HL-60 (cell line): ENCODE results near the gene MZB1.

Experiments used
- DNase-seq, 2 experiments: peaks; one replicate each; pipeline ENCODE4 v3.0.0-alpha.2; 2010 to 2020; ENCODE audit warnings: low read depth in 1 of 2, low spot score in 1 of 2
- H3K27ac ChIP-seq: fragments of 250-450 bp; sonication (Bioruptor Pico); replicated peaks from 2 replicates; pipeline ENCODE4 v1.5.1; 2020; ENCODE audit warnings: mild to moderate bottlenecking, moderate library complexity
- H3K27me3 ChIP-seq: fragments of 250-450 bp; sonication (Bioruptor Pico); 2 replicates; pipeline ENCODE4 v1.5.1; 2021; ENCODE audit warnings: mild to moderate bottlenecking, moderate library complexity; ENCODE audit not compliant: insufficient read depth, poor library complexity, severe bottlenecking
- H3K4me3 ChIP-seq: replicated peaks from 2 replicates; pipeline ENCODE4 v1.5.1; 2011; ENCODE audit warnings: mild to moderate bottlenecking, control low read depth, low read length; ENCODE audit not compliant: insufficient read depth
- CTCF ChIP-seq: IDR thresholded peaks from one replicate; pipeline ENCODE4 v1.5.1; 2011; ENCODE audit warnings: low read length, control low read depth, inconsistent platforms; ENCODE audit not compliant: insufficient read depth
- GABPA ChIP-seq: IDR thresholded peaks from 2 replicates; pipeline ENCODE4 v1.6.1; 2012; ENCODE audit warnings: low read depth
- POLR2AphosphoS5 ChIP-seq: IDR thresholded peaks from 2 replicates; pipeline ENCODE4 v1.6.1; 2012; ENCODE audit warnings: low read depth
- REST ChIP-seq: IDR thresholded peaks from 2 replicates; pipeline ENCODE4 v1.6.1; 2012; ENCODE audit warnings: low read depth; ENCODE audit not compliant: insufficient replicate concordance
- SPI1 ChIP-seq: IDR thresholded peaks from 2 replicates; pipeline ENCODE4 v1.6.1; 2012; ENCODE audit warnings: low read depth, mild to moderate bottlenecking, borderline replicate concordance

MZB1 gene

GRCh38 chr5:139369181-139369580, 20.5 kb downstream of the MZB1 start:
- Histone ChIP-seq H3K27ac (no peak overlapping the region), H3K4me3 (no peak overlapping the region), H3K27me3 (no peaks in the 10 kb centered on the region)
- DNase-seq = no peak
- TF ChIP-seq REST = no peak

GRCh38 chr5:139368613-139369012, 21.1 kb downstream of the MZB1 start:
- Histone ChIP-seq H3K4me3 (no peak overlapping the region), H3K27ac (no peak overlapping the region), H3K27me3 (no peaks in the 10 kb centered on the region)
- DNase-seq = no peak
- TF ChIP-seq GABPA (no peak), POLR2AphosphoS5 (no peak), REST (no peak), SPI1 (no peak), CTCF (no peak)

- TF ChIP-seq POLR2AphosphoS5 (no peak), GABPA (no peak), SPI1 (no peak), CTCF (no peak), REST (no peak)
- Histone ChIP-seq H3K27ac (no peak overlapping the region), H3K27me3 (no peaks in the 10 kb centered on the region), H3K4me3 (no peak overlapping the region)
- no peak for DNase-seq
Observed at GRCh38 chr5:139364466-139364865, 25.2 kb downstream of the MZB1 start.

GRCh38 chr5:139363937-139364336, 25.8 kb downstream of the MZB1 start:
- no peak overlapping the region for H3K27ac ChIP-seq
- no peak for DNase-seq
- no peak overlapping the region for H3K4me3 ChIP-seq
- H3K27me3 ChIP-seq = no peaks in the 10 kb centered on the region
- TF ChIP-seq POLR2AphosphoS5 = no peak
- TF ChIP-seq REST = no peak
- no peak for TF ChIP-seq CTCF
- no peak for TF ChIP-seq GABPA
- no peak for TF ChIP-seq SPI1
